Measurements from ENCODE around the gene TRPV6.

GRCh38 chr7:142927949-142928348, 42.4 kb upstream of the TRPV6 start:
- TF ChIP-seq POLR2A (IDR thresholded peaks at IDR 0.05) (no peak), CTCF (IDR thresholded peaks at IDR 0.05 in 8 of 11, conservative IDR thresholded peaks at IDR 0.05 in 3 of 11) (no peak), POLR2AphosphoS5 (IDR thresholded peaks at IDR 0.05) (no peak)
